ENCODE measurements around the gene CCDC90B. TPM values are rescaled to one million over a fixed set of nuclear protein-coding genes. Genes with fewer than 3 reads are reported as not detected.
"Not testable (repeated sequence)": the region's sequence is repeated elsewhere in the genome, so short reads cannot be mapped to it uniquely, and the experiment has no call there.

Gene CCDC90B
- total and polyA plus RNA-seq, 7 experiments from 2014 or later: 19.1 to 60.2 (median 38.1) TPM

- peaks cover 0 to 4% (median 0%) of the 10 kb centered on the region in 5 donors for H3K36me3 Mint-ChIP-seq
- intact Hi-C loops (cut with micrococcal nuclease): no loop called here
- Histone ChIP-seq H3K36me3 (ENCODE audit: control insufficient read depth in 2 of 3, insufficient read depth in 3 of 3, low read length in 3 of 3) (no peaks in the 10 kb centered on the region), H3K27ac (ENCODE audit: low read depth, low read length) (no peak overlapping the region), H3K9me3 (ENCODE audit: control insufficient read depth in 2 of 3, low read length in 3 of 3) (no peaks in the 10 kb centered on the region), H3K4me1 (ENCODE audit: control insufficient read depth in 2 of 2, insufficient read depth in 2 of 2, low read length in 2 of 2) (no peaks in the 10 kb centered on the region), H3K27me3 (ENCODE audit: control insufficient read depth in 2 of 2, insufficient read depth in 2 of 2, low read length in 2 of 2) (peaks cover 0 to 4% of the 10 kb centered on the region in 2 donors), H3K4me3 (ENCODE audit: low read length) (no peak overlapping the region)
- ChIA-PET POLR2A (no interaction called here), CTCF (no interaction called here)
- no peak overlapping the region for H3K27ac Mint-ChIP-seq
- H3K4me1 Mint-ChIP-seq: no peaks in the 10 kb centered on the region
- H3K27me3 Mint-ChIP-seq: peaks cover 4 to 15% (median 10%) of the 10 kb centered on the region in 5 donors
- ATAC-seq: no peak
- H3K4me3 Mint-ChIP-seq: no peak overlapping the region
- H3K9me3 Mint-ChIP-seq: peaks cover 0 to 5% (median 0%) of the 10 kb centered on the region in 11 donors
- no peak for DNase-seq
These were observed 31.9 kb upstream of the CCDC90B start for GRCh38 chr11:83317757-83318690.

- H3K36me3 ChIP-seq (ENCODE audit: control insufficient read depth in 2 of 3, insufficient read depth in 3 of 3, low read length in 3 of 3); H3K9me3 Mint-ChIP-seq; H3K4me1 Mint-ChIP-seq; H3K4me3 Mint-ChIP-seq; POLR2A ChIA-PET; ATAC-seq; H3K27me3 ChIP-seq (ENCODE audit: control insufficient read depth in 2 of 2, insufficient read depth in 2 of 2, low read length in 2 of 2); H3K27ac Mint-ChIP-seq; H3K4me3 ChIP-seq (ENCODE audit: low read length); intact Hi-C loops (cut with micrococcal nuclease); DNase-seq; H3K36me3 Mint-ChIP-seq; CTCF ChIA-PET; H3K4me1 ChIP-seq (ENCODE audit: control insufficient read depth in 2 of 2, insufficient read depth in 2 of 2, low read length in 2 of 2); H3K9me3 ChIP-seq (ENCODE audit: control insufficient read depth in 2 of 3, low read length in 3 of 3); H3K27ac ChIP-seq (ENCODE audit: low read depth, low read length): not testable (repeated sequence)
- H3K27me3 Mint-ChIP-seq: peaks cover under 1 to 15% (median 2%) of the 10 kb centered on the region in 5 donors
These were observed 30.7 kb upstream of the CCDC90B start for GRCh38 chr11:83316897-83317268.

- H3K36me3 ChIP-seq (ENCODE audit: control insufficient read depth in 2 of 3, insufficient read depth in 3 of 3, low read length in 3 of 3); H3K27ac ChIP-seq (ENCODE audit: low read depth, low read length); H3K4me1 Mint-ChIP-seq; POLR2A ChIA-PET; H3K4me3 Mint-ChIP-seq; H3K4me1 ChIP-seq (ENCODE audit: control insufficient read depth in 2 of 2, insufficient read depth in 2 of 2, low read length in 2 of 2); CTCF ChIA-PET; H3K27me3 ChIP-seq (ENCODE audit: control insufficient read depth in 2 of 2, insufficient read depth in 2 of 2, low read length in 2 of 2); H3K9me3 Mint-ChIP-seq; H3K36me3 Mint-ChIP-seq; H3K9me3 ChIP-seq (ENCODE audit: control insufficient read depth in 2 of 3, low read length in 3 of 3); ATAC-seq; H3K4me3 ChIP-seq (ENCODE audit: low read length); H3K27ac Mint-ChIP-seq; intact Hi-C loops (cut with micrococcal nuclease); DNase-seq: not testable (repeated sequence)
- H3K27me3 Mint-ChIP-seq: peaks cover 0 to 17% (median 8%) of the 10 kb centered on the region in 5 donors
These were observed 30.2 kb upstream of the CCDC90B start for GRCh38 chr11:83316143-83316896.

GRCh38 chr11:83312430-83312829, 26.3 kb upstream of the CCDC90B start:
- Mint-ChIP-seq H3K4me1 (no peaks in the 10 kb centered on the region), H3K9me3 (peaks cover 0 to 4% (median 0%) of the 10 kb centered on the region in 11 donors), H3K27me3 (peaks cover 0 to 17% (median 15%) of the 10 kb centered on the region in 5 donors), H3K36me3 (peaks cover 0 to 6% (median 0%) of the 10 kb centered on the region in 5 donors), H3K27ac (no peak overlapping the region), H3K4me3 (no peak overlapping the region)
- ChIA-PET CTCF (no interaction called here), POLR2A (no interaction called here)
- H3K4me3 ChIP-seq (ENCODE audit: low read length): no peak overlapping the region
- no peaks in the 10 kb centered on the region for H3K27me3 ChIP-seq (ENCODE audit: control insufficient read depth in 2 of 2, insufficient read depth in 2 of 2, low read length in 2 of 2)
- no peak for DNase-seq
- H3K27ac ChIP-seq (ENCODE audit: low read depth, low read length): no peak overlapping the region
- no peak for ATAC-seq
- H3K9me3 ChIP-seq (ENCODE audit: control insufficient read depth in 2 of 3, low read length in 3 of 3): no peaks in the 10 kb centered on the region
- intact Hi-C loops (cut with micrococcal nuclease): no loop called here
- no peaks in the 10 kb centered on the region for H3K4me1 ChIP-seq (ENCODE audit: control insufficient read depth in 2 of 2, insufficient read depth in 2 of 2, low read length in 2 of 2)
- H3K36me3 ChIP-seq (ENCODE audit: control insufficient read depth in 2 of 3, insufficient read depth in 3 of 3, low read length in 3 of 3): no peaks in the 10 kb centered on the region

GRCh38 chr11:83311701-83312100, 25.5 kb upstream of the CCDC90B start:
- ChIA-PET POLR2A (no interaction called here), CTCF (no interaction called here)
- Mint-ChIP-seq H3K4me1 (no peaks in the 10 kb centered on the region), H3K27ac (no peak overlapping the region), H3K9me3 (peaks cover 0 to 4% (median 0%) of the 10 kb centered on the region in 11 donors), H3K27me3 (peaks cover 0 to 17% (median 15%) of the 10 kb centered on the region in 5 donors), H3K36me3 (peaks cover 0 to 6% (median 0%) of the 10 kb centered on the region in 5 donors), H3K4me3 (no peak overlapping the region)
- Histone ChIP-seq H3K27me3 (ENCODE audit: control insufficient read depth in 2 of 2, insufficient read depth in 2 of 2, low read length in 2 of 2) (no peaks in the 10 kb centered on the region), H3K4me3 (ENCODE audit: low read length) (no peak overlapping the region), H3K4me1 (ENCODE audit: control insufficient read depth in 2 of 2, insufficient read depth in 2 of 2, low read length in 2 of 2) (no peaks in the 10 kb centered on the region), H3K9me3 (ENCODE audit: control insufficient read depth in 2 of 3, low read length in 3 of 3) (no peaks in the 10 kb centered on the region), H3K27ac (ENCODE audit: low read depth, low read length) (no peak overlapping the region), H3K36me3 (ENCODE audit: control insufficient read depth in 2 of 3, insufficient read depth in 3 of 3, low read length in 3 of 3) (no peaks in the 10 kb centered on the region)
- intact Hi-C loops (cut with micrococcal nuclease): no loop called here
- no peak for DNase-seq
- ATAC-seq: no peak

GRCh38 chr11:83310718-83311117, 24.6 kb upstream of the CCDC90B start:
- ChIA-PET POLR2A (no interaction called here), CTCF (no interaction called here)
- Mint-ChIP-seq H3K27ac (no peak overlapping the region), H3K4me1 (no peaks in the 10 kb centered on the region), H3K4me3 (no peak overlapping the region), H3K36me3 (peaks cover 0 to 6% (median 0%) of the 10 kb centered on the region in 5 donors), H3K27me3 (peaks cover 0 to 17% (median 15%) of the 10 kb centered on the region in 5 donors), H3K9me3 (peaks cover 0 to 4% (median 0%) of the 10 kb centered on the region in 11 donors)
- H3K27ac ChIP-seq (ENCODE audit: low read depth, low read length): no peak overlapping the region
- no peak for ATAC-seq
- intact Hi-C loops (cut with micrococcal nuclease): no loop called here
- no peaks in the 10 kb centered on the region for H3K9me3 ChIP-seq (ENCODE audit: control insufficient read depth in 2 of 3, low read length in 3 of 3)
- no peak for DNase-seq
- no peaks in the 10 kb centered on the region for H3K4me1 ChIP-seq (ENCODE audit: control insufficient read depth in 2 of 2, insufficient read depth in 2 of 2, low read length in 2 of 2)
- no peaks in the 10 kb centered on the region for H3K27me3 ChIP-seq (ENCODE audit: control insufficient read depth in 2 of 2, insufficient read depth in 2 of 2, low read length in 2 of 2)
- no peaks in the 10 kb centered on the region for H3K36me3 ChIP-seq (ENCODE audit: control insufficient read depth in 2 of 3, insufficient read depth in 3 of 3, low read length in 3 of 3)
- H3K4me3 ChIP-seq (ENCODE audit: low read length): no peak overlapping the region

Data from naive thymus-derived CD4-positive, alpha-beta T cell (primary cell).